Activated naive CD8-positive, alpha-beta T cell treated with anti-CD3 and anti-CD28 coated beads, Interleukin-2, amount 10 ng/mL, durations not matched to agents 7 days and 5 days (primary cell): ENCODE data around the gene ITGB6. TPM values are rescaled to one million over a fixed set of nuclear protein-coding genes. Genes with fewer than 3 reads are reported as not detected.

Experiments used
- ATAC-seq: fragments of 150-1000 bp; cut with Tn5 transposase; one replicate; pipeline ENCODE4 v1.10.0; 2021; ENCODE audit warnings: low read depth, moderate library complexity
- POLR2A ChIA-PET: fragments of 350-600 bp; sonication (Branson Sonifier 250); formaldehyde crosslinking; loops from one replicate; lab custom pipeline; 2021; ENCODE audit warnings: antibody characterized with exemption; lab: Charles Lee
- DNase-seq: peaks from one replicate; pipeline ENCODE4 v3.0.0; 2021
- H3K27ac Mint-ChIP-seq: one replicate; pipeline ENCODE4 v1.8.0; 2022; ENCODE audit warnings: mild to moderate bottlenecking, mixed read lengths
- H3K27me3 Mint-ChIP-seq: one replicate; pipeline ENCODE4 v1.8.0; 2022; ENCODE audit warnings: mild to moderate bottlenecking, moderate library complexity, mixed read lengths
- H3K36me3 Mint-ChIP-seq: one replicate; pipeline ENCODE4 v1.8.0; 2021; ENCODE audit warnings: mild to moderate bottlenecking, mixed read lengths
- H3K4me1 Mint-ChIP-seq: one replicate; pipeline ENCODE4 v1.8.0; 2021; ENCODE audit warnings: mixed read lengths
- H3K4me3 Mint-ChIP-seq: one replicate; pipeline ENCODE4 v1.8.0; 2022; ENCODE audit warnings: mild to moderate bottlenecking, moderate library complexity, mixed read lengths
- H3K9me3 Mint-ChIP-seq: one replicate; pipeline ENCODE4 v1.8.0; 2021; ENCODE audit warnings: mixed read lengths
- total RNA-seq, 2 experiments: library from RNA; stranded (reverse); gene quantifications; one replicate each; pipeline ENCODE4 v1.2.3, GENCODE V29; 2021

ITGB6 gene
- total RNA-seq, 2 experiments from 2014 or later = not detected

DNA sequence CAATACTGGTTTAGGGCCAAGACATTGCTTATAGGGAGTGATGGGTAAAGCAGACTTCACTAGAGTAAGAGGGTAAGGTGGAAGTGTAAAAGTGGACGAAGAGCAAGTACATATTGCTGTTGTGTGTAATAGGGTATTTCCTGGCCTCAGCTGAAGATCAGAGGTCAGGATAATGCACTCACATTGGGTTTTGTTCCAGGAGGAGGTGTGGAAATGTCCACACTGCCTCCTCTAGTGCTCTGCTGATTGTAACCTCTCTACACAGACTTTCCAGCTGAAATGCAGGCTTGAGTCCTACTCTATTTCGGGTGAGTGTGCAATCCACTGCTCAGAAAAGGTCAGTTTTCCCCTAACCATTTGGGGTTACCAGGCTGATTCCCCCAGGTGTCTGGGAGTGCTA is 96.0 kb downstream of the ITGB6 start:
- H3K36me3 Mint-ChIP-seq = no peaks in the 10 kb centered on the region
- DNase-seq (no peak), ATAC-seq (no peak)
- H3K4me1 Mint-ChIP-seq = no peaks in the 10 kb centered on the region
- H3K27ac Mint-ChIP-seq = no peak overlapping the region
- H3K27me3 Mint-ChIP-seq = peaks cover 18% of the 10 kb centered on the region
- POLR2A ChIA-PET = no interaction called here
- no peaks in the 10 kb centered on the region for H3K9me3 Mint-ChIP-seq
- H3K4me3 Mint-ChIP-seq = no peak overlapping the region

- POLR2A ChIA-PET = no interaction called here
- Mint-ChIP-seq H3K4me3 (no peak overlapping the region), H3K27me3 (peaks cover 8% of the 10 kb centered on the region), H3K4me1 (no peaks in the 10 kb centered on the region), H3K36me3 (no peaks in the 10 kb centered on the region), H3K9me3 (peaks cover 15% of the 10 kb centered on the region), H3K27ac (no peak overlapping the region)
- ATAC-seq = no peak
- no peak for DNase-seq
Measured at GRCh38 chr2:160097326-160097725, 102.7 kb downstream of the ITGB6 start.

GRCh38 chr2:160096409-160096808 is 103.7 kb downstream of the ITGB6 start:
- POLR2A ChIA-PET = interaction anchor here (0.5 kb wide), 1 partner anchor 1001 kb away, joined by 4 read pairs; no protein-coding TSS in a partner anchor
- Mint-ChIP-seq H3K36me3 (no peaks in the 10 kb centered on the region), H3K27me3 (peaks cover 8% of the 10 kb centered on the region), H3K4me1 (no peaks in the 10 kb centered on the region), H3K9me3 (peaks cover 16% of the 10 kb centered on the region), H3K4me3 (no peak overlapping the region), H3K27ac (no peak overlapping the region)
- DNase-seq (no peak), ATAC-seq (no peak)

- Mint-ChIP-seq H3K36me3 (no peaks in the 10 kb centered on the region), H3K27me3 (peaks cover 6% of the 10 kb centered on the region), H3K9me3 (peaks cover 30% of the 10 kb centered on the region), H3K27ac (no peak overlapping the region), H3K4me1 (no peaks in the 10 kb centered on the region), H3K4me3 (no peak overlapping the region)
- POLR2A ChIA-PET = no interaction called here
- DNase-seq (no peak), ATAC-seq (no peak)
Measured at GRCh38 chr2:160092445-160092844, 107.6 kb downstream of the ITGB6 start.

GRCh38 chr2:160091381-160091780 is 108.7 kb downstream of the ITGB6 start:
- H3K36me3 Mint-ChIP-seq = no peaks in the 10 kb centered on the region
- no peak overlapping the region for H3K27ac Mint-ChIP-seq
- POLR2A ChIA-PET = no interaction called here
- peaks cover 6% of the 10 kb centered on the region for H3K27me3 Mint-ChIP-seq
- no peak overlapping the region for H3K4me3 Mint-ChIP-seq
- H3K9me3 Mint-ChIP-seq = peaks cover 39% of the 10 kb centered on the region
- H3K4me1 Mint-ChIP-seq = no peaks in the 10 kb centered on the region
- ATAC-seq (no peak), DNase-seq (no peak)

GRCh38 chr2:160087854-160088745 is 112.0 kb downstream of the ITGB6 start:
- ATAC-seq (no peak), DNase-seq (no peak)
- no peaks in the 10 kb centered on the region for H3K36me3 Mint-ChIP-seq
- no peaks in the 10 kb centered on the region for H3K4me1 Mint-ChIP-seq
- H3K4me3 Mint-ChIP-seq = no peak overlapping the region
- no peak overlapping the region for H3K27ac Mint-ChIP-seq
- peaks cover 5% of the 10 kb centered on the region for H3K27me3 Mint-ChIP-seq
- peaks cover 29% of the 10 kb centered on the region for H3K9me3 Mint-ChIP-seq
- POLR2A ChIA-PET = no interaction called here

DNA sequence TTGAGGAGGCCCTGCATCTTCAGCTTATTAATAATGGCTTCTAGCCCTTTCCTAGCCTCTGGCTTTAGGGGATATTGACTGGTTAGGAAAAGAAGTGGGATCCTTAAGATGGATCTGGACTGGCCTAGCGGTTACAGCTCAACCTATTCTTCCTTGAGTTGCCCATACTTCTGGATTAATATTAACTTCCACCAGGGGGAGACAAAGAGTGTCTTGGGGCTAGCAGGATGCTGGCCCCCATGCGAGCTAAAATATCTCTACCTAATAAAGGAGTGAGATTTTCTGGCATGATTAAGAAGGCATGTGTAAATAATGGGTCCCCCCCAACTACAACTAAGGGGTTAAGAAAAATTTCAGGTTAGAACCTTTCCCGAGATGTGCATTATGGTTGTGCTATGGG is 114.4 kb downstream of the ITGB6 start:
- Mint-ChIP-seq H3K9me3 (peaks cover 27% of the 10 kb centered on the region), H3K4me3 (no peak overlapping the region), H3K36me3 (no peaks in the 10 kb centered on the region), H3K4me1 (no peaks in the 10 kb centered on the region), H3K27me3 (peaks cover 1% of the 10 kb centered on the region), H3K27ac (no peak overlapping the region)
- POLR2A ChIA-PET = no interaction called here
- DNase-seq = no peak
- ATAC-seq = no peak

DNA sequence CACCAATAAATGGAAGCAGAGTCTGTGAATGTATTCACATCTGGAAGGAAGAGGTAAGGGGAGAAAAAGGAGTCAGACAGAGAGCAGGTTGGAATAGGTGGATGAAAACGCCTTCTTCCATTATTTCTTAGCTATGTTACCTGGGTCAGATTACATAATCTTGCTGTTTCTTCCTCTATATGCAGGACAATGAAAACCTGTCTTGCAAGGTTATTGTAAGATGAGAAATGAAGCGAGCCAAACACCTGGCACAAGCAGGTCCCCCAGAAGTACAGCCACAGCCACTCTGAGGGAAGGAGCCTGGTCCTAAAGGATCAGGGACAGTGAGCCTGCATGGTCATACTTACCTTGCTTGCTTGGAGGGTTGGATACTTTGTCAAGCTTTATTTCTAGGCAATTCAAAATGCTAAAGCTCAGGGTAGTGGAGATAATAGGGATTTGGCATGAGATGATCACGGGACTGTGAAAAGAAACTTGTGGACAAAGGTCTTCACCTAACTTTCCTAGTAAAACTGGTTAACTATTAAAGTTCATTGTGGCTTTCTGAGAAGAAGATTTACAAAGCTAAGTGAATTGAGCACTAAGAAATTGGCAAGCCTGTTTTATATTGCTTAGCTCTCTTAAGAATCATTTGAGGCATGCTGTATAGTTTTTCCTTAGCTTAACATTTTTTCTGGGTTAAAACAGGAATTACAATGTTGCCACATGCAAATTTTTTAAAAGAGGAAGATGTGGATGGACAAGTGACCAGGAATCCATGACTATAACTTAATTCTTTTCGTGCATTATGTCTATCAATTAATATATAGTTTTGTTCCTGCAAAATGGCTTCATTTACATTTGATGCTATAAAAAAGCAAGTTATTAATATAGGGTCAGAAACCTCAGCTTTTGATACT is 121.9 kb downstream of the ITGB6 start:
- ATAC-seq = no peak
- H3K9me3 Mint-ChIP-seq = peaks cover 4% of the 10 kb centered on the region
- H3K4me1 Mint-ChIP-seq = no peaks in the 10 kb centered on the region
- no peak overlapping the region for H3K4me3 Mint-ChIP-seq
- no peak overlapping the region for H3K27ac Mint-ChIP-seq
- no peaks in the 10 kb centered on the region for H3K36me3 Mint-ChIP-seq
- peaks cover 4% of the 10 kb centered on the region for H3K27me3 Mint-ChIP-seq
- DNase-seq = no peak
- POLR2A ChIA-PET = no interaction called here

DNA sequence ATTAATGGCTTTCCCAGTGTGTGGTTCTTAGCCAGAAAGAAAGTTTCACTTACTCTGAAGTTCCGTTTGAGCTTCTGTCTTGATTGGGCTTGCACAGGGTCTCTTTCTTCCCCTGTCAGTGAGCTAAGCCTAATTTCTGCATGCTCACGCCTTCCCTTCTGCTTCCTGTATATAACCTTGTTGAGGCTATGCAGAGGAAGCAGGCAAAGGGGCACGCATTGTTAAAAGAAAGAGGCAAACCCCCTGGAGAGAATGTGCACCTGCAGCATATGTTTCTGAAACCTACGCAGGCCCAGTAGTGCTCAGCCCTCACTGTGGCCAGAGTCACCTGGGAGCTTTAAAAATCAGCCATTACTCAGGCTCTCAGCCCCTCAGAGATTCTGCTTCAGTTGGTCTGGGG is 123.2 kb downstream of the ITGB6 start:
- H3K9me3 Mint-ChIP-seq = peaks cover 1% of the 10 kb centered on the region
- peaks cover 6% of the 10 kb centered on the region for H3K27me3 Mint-ChIP-seq
- no peaks in the 10 kb centered on the region for H3K36me3 Mint-ChIP-seq
- no peaks in the 10 kb centered on the region for H3K4me1 Mint-ChIP-seq
- POLR2A ChIA-PET = no interaction called here
- DNase-seq (no peak), ATAC-seq (no peak)
- H3K27ac Mint-ChIP-seq = no peak overlapping the region
- no peak overlapping the region for H3K4me3 Mint-ChIP-seq

DNA sequence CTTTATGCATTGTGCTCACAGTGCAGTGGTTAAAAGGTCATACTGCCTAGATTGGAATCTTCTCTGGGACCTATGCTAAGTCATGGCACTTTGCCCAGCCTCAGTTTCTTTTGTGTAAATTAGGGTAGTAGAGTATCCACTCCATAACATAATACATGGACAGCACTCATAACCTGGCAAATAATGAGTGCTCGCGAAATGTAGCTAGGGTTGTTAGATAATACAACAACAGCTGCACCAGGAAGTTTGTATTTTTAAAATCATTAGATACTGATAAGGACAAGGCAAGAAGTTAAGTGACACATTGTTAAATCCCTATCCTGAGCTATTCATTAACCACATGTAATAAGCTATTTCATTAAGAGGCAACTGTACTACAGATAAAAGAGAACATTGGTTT is 123.8 kb downstream of the ITGB6 start:
- no peak for ATAC-seq
- Mint-ChIP-seq H3K4me1 (no peaks in the 10 kb centered on the region), H3K9me3 (peaks cover 1% of the 10 kb centered on the region), H3K4me3 (no peak overlapping the region), H3K27me3 (peaks cover 6% of the 10 kb centered on the region), H3K27ac (no peak overlapping the region), H3K36me3 (no peaks in the 10 kb centered on the region)
- no peak for DNase-seq
- POLR2A ChIA-PET = no interaction called here

DNA sequence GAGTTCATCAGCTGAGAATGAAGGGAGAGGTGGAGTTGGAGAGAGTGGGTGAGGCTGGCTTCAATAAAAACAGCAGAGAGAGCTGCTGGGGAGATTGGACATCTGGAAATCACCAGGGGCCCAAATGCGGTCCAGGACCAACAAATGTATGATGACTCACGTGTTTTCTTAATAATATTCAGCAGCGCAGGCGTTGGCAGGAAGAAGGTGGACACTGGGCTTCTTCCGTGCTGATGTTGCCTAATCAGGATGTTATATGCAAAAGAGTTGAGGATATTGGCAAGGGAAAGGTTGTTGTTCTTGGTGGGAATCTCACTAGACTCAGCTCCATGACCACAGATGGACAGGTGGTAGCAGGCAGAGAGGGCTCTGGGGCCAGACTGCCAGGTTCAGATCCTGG is 124.9 kb downstream of the ITGB6 start:
- Mint-ChIP-seq H3K9me3 (no peaks in the 10 kb centered on the region), H3K4me3 (no peak overlapping the region), H3K4me1 (no peaks in the 10 kb centered on the region), H3K27ac (no peak overlapping the region), H3K36me3 (no peaks in the 10 kb centered on the region), H3K27me3 (peaks cover 10% of the 10 kb centered on the region)
- DNase-seq = no peak
- no peak for ATAC-seq
- POLR2A ChIA-PET = no interaction called here

DNA sequence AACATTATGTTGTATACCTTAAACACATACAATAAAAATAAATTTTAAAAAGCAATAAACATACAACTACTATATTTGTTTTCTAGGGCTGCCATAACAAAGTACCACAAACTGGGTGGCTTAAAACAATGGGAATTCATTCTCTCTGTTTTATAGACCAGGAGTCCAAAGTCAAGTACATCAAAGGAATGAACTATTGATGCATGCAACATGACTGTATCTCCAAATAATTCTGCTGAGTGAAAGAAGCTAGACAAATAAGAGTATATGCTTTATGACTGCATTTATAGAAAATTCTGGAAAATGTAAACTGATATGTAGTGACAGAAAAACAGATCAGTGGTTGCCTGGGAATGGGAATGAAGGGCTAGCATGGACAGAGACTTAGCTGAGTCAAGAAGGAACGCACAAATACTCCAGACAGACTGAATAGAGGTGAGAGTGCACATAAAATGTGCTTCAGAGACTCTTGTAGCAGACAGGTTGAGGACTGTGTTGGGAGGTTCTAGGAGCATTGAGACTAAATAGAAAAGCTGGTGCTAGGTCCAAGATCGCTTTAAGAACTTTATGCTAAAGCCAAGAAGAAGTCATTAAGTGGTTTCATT is 126.7 kb downstream of the ITGB6 start:
- POLR2A ChIA-PET = no interaction called here
- no peak for DNase-seq
- Mint-ChIP-seq H3K27me3 (peaks cover 12% of the 10 kb centered on the region), H3K27ac (no peak overlapping the region), H3K4me1 (no peaks in the 10 kb centered on the region), H3K36me3 (peaks cover 1% of the 10 kb centered on the region), H3K4me3 (no peak overlapping the region), H3K9me3 (peaks cover 3% of the 10 kb centered on the region)
- no peak for ATAC-seq

GRCh38 chr2:160068906-160069305 is 131.2 kb downstream of the ITGB6 start:
- H3K36me3 Mint-ChIP-seq = peaks cover 1% of the 10 kb centered on the region
- H3K27ac Mint-ChIP-seq = no peak overlapping the region
- ATAC-seq (no peak), DNase-seq (no peak)
- H3K27me3 Mint-ChIP-seq = peaks cover 21% of the 10 kb centered on the region
- H3K9me3 Mint-ChIP-seq = peaks cover 5% of the 10 kb centered on the region
- POLR2A ChIA-PET = no interaction called here
- H3K4me1 Mint-ChIP-seq = no peaks in the 10 kb centered on the region
- H3K4me3 Mint-ChIP-seq = no peak overlapping the region
